HG03521 (cell line): ENCODE data around the gene ERCC2.

Experiments used
- ATAC-seq: cut with Tn5 transposase; IDR thresholded peaks from one replicate; pipeline ENCODE4 v1.9.1; 2021; ENCODE audit warnings: mild to moderate bottlenecking, moderate library complexity; ENCODE audit not compliant: unreplicated experiment

The ERCC2 gene

GRCh38 chr19:45306040-45306439 is 64.3 kb downstream of the ERCC2 start:
- ATAC-seq, result no peak

GRCh38 chr19:45305421-45305820 is 65.0 kb downstream of the ERCC2 start:
- ATAC-seq, result no peak

- ATAC-seq, result no peak
Measured at GRCh38 chr19:45305007-45305406, 65.4 kb downstream of the ERCC2 start.

GRCh38 chr19:45304141-45304926 is 66.0 kb downstream of the ERCC2 start:
- ATAC-seq, result no peak

GRCh38 chr19:45303269-45304060 is 66.9 kb downstream of the ERCC2 start:
- ATAC-seq, result no peak

- ATAC-seq, result no peak
Measured at GRCh38 chr19:45302416-45302815, 68.0 kb downstream of the ERCC2 start.
